Memory B cell (primary cell): ENCODE measurements around the gene NKIRAS1.
A peak's percentile ranks its signal among the peaks of the same experiment; 100 is the strongest.
"Not testable (repeated sequence)": the region's sequence is repeated elsewhere in the genome, so short reads cannot be mapped to it uniquely, and the experiment has no call there.

Experiments
- ATAC-seq: fragments of 150-1000 bp; cut with Tn5 transposase; 2 replicates; pipeline ENCODE4 v1.10.0; 2021; ENCODE audit warnings: low read depth, mild to moderate bottlenecking, moderate library complexity
- DNase-seq, 2 donors: peaks; one replicate each; pipeline ENCODE4 v3.0.0; 2022; ENCODE audit warnings: low spot score in 2 of 2
- H3K27ac Mint-ChIP-seq: one replicate; pipeline ENCODE4 v1.8.0; 2022; ENCODE audit warnings: mild to moderate bottlenecking, moderate library complexity, mixed read lengths
- H3K27me3 Mint-ChIP-seq: one replicate; pipeline ENCODE4 v1.8.0; 2022; ENCODE audit warnings: mixed read lengths
- H3K36me3 Mint-ChIP-seq: one replicate; pipeline ENCODE4 v1.8.0; 2022; ENCODE audit warnings: mild to moderate bottlenecking, mixed read lengths
- H3K4me1 Mint-ChIP-seq: one replicate; pipeline ENCODE4 v1.8.0; 2022; ENCODE audit warnings: mixed read lengths
- H3K4me3 Mint-ChIP-seq: one replicate; pipeline ENCODE4 v1.8.0; 2022; ENCODE audit warnings: mild to moderate bottlenecking, moderate library complexity, mixed read lengths
- H3K9me3 Mint-ChIP-seq: one replicate; pipeline ENCODE4 v1.8.0; 2022; ENCODE audit warnings: mixed read lengths

Gene NKIRAS1

GRCh38 chr3:23864931-23865330, 51.9 kb downstream of the NKIRAS1 start:
- DNase-seq = no peak
- ATAC-seq = no peak
- Mint-ChIP-seq H3K27ac (no peak overlapping the region), H3K4me3 (no peak overlapping the region), H3K36me3 (peaks cover 15% of the 10 kb centered on the region), H3K4me1 (peaks cover 31% of the 10 kb centered on the region), H3K9me3 (no peaks in the 10 kb centered on the region), H3K27me3 (no peaks in the 10 kb centered on the region)

GRCh38 chr3:23863060-23863459, 53.7 kb downstream of the NKIRAS1 start:
- Mint-ChIP-seq H3K27ac (peak overlapping the region; percentile 21), H3K4me1 (peaks cover 34% of the 10 kb centered on the region), H3K9me3 (no peaks in the 10 kb centered on the region), H3K36me3 (peaks cover 17% of the 10 kb centered on the region), H3K4me3 (no peak overlapping the region), H3K27me3 (no peaks in the 10 kb centered on the region)
- DNase-seq (no peak), ATAC-seq (no peak)

GRCh38 chr3:23861689-23862088, 55.1 kb downstream of the NKIRAS1 start:
- DNase-seq = no peak
- peaks cover 42% of the 10 kb centered on the region for H3K4me1 Mint-ChIP-seq
- H3K27ac Mint-ChIP-seq = no peak overlapping the region
- no peak overlapping the region for H3K4me3 Mint-ChIP-seq
- H3K9me3 Mint-ChIP-seq = no peaks in the 10 kb centered on the region
- H3K36me3 Mint-ChIP-seq = peaks cover 17% of the 10 kb centered on the region
- H3K27me3 Mint-ChIP-seq = no peaks in the 10 kb centered on the region
- no peak for ATAC-seq

- Mint-ChIP-seq H3K9me3 (no peaks in the 10 kb centered on the region), H3K4me1 (peaks cover 33% of the 10 kb centered on the region), H3K27ac (no peak overlapping the region), H3K27me3 (no peaks in the 10 kb centered on the region), H3K4me3 (no peak overlapping the region), H3K36me3 (peaks cover 17% of the 10 kb centered on the region)
- DNase-seq = no peak
- ATAC-seq = no peak
Measured at GRCh38 chr3:23859839-23860382, 56.9 kb downstream of the NKIRAS1 start.

GRCh38 chr3:23859012-23859743, 57.6 kb downstream of the NKIRAS1 start:
- DNase-seq (no peak), ATAC-seq (no peak)
- H3K4me3 Mint-ChIP-seq = no peak overlapping the region
- H3K4me1 Mint-ChIP-seq = peaks cover 32% of the 10 kb centered on the region
- peaks cover 14% of the 10 kb centered on the region for H3K36me3 Mint-ChIP-seq
- H3K27me3 Mint-ChIP-seq = no peaks in the 10 kb centered on the region
- H3K9me3 Mint-ChIP-seq = no peaks in the 10 kb centered on the region
- peak overlapping the region; percentile 6 for H3K27ac Mint-ChIP-seq

- no peak for DNase-seq
- Mint-ChIP-seq H3K4me1 (peaks cover 26% of the 10 kb centered on the region), H3K4me3 (no peak overlapping the region), H3K27ac (peak overlapping the region; percentile 39), H3K27me3 (no peaks in the 10 kb centered on the region), H3K36me3 (peaks cover 6% of the 10 kb centered on the region), H3K9me3 (peaks cover 1% of the 10 kb centered on the region)
- no peak for ATAC-seq
Measured at GRCh38 chr3:23856286-23856685, 60.5 kb downstream of the NKIRAS1 start.

- not testable (repeated sequence) for H3K27ac Mint-ChIP-seq, ATAC-seq, H3K4me3 Mint-ChIP-seq, H3K9me3 Mint-ChIP-seq, H3K36me3 Mint-ChIP-seq, H3K27me3 Mint-ChIP-seq, DNase-seq
- H3K4me1 Mint-ChIP-seq = peaks cover 11% of the 10 kb centered on the region
Measured at GRCh38 chr3:23849462-23849861, 67.3 kb downstream of the NKIRAS1 start.

- Mint-ChIP-seq H3K4me1 (peaks cover 26% of the 10 kb centered on the region), H3K27ac (peak overlapping the region; percentile 87), H3K9me3 (no peaks in the 10 kb centered on the region), H3K36me3 (peaks cover 7% of the 10 kb centered on the region), H3K4me3 (no peak overlapping the region), H3K27me3 (no peaks in the 10 kb centered on the region)
- ATAC-seq = no peak
- DNase-seq = no peak
Measured at GRCh38 chr3:23845326-23846216, 71.2 kb downstream of the NKIRAS1 start.

- no peaks in the 10 kb centered on the region for H3K27me3 Mint-ChIP-seq
- no peak overlapping the region for H3K4me3 Mint-ChIP-seq
- peaks cover 6% of the 10 kb centered on the region for H3K36me3 Mint-ChIP-seq
- H3K9me3 Mint-ChIP-seq = no peaks in the 10 kb centered on the region
- ATAC-seq (no peak), DNase-seq (no peak)
- H3K27ac Mint-ChIP-seq = no peak overlapping the region
- H3K4me1 Mint-ChIP-seq = peaks cover 27% of the 10 kb centered on the region
Measured at GRCh38 chr3:23843869-23844268, 72.9 kb downstream of the NKIRAS1 start.
